Gastroesophageal sphincter (tissue), 4 donors: ENCODE measurements around the gene LRFN2. TPM values are rescaled to one million over a fixed set of nuclear protein-coding genes. Genes with fewer than 3 reads are reported as not detected.

Source experiments
- ATAC-seq: fragments of 150-250 bp; one replicate; pipeline ENCODE4 v1.9.1; 2016; ENCODE audit warnings: mild to moderate bottlenecking, moderate library complexity
- H3K27ac ChIP-seq, 4 donors: fragments of 200-600 bp; sonication (generic) in 3 of 4; 1 replicate in 3 of 4; 2 replicates in 1 of 4; pipeline ENCODE4 v1.5.1; 2016 to 2019
- H3K27me3 ChIP-seq: fragments of 200-600 bp; sonication (generic); one replicate; pipeline ENCODE4 v1.5.1; 2019
- H3K36me3 ChIP-seq, 2 donors: fragments of 200-600 bp; sonication (generic); one replicate each; pipeline ENCODE4 v1.5.1; 2019; ENCODE audit warnings: control low read depth in 1 of 2
- H3K4me1 ChIP-seq, 3 donors: fragments of 200-600 bp; sonication (generic); 1 replicate in 2 of 3; 2 replicates in 1 of 3; pipeline ENCODE4 v1.5.1; 2016 to 2019; ENCODE audit warnings: control low read depth in 2 of 3
- H3K4me3 ChIP-seq, 2 donors: fragments of 200-600 bp; sonication (generic); one replicate each; pipeline ENCODE4 v1.5.1; 2019; ENCODE audit warnings: mild to moderate bottlenecking in 1 of 2, moderate library complexity in 1 of 2
- H3K9me3 ChIP-seq, 3 donors: fragments of 200-600 bp; sonication (generic); one replicate each; pipeline ENCODE4 v1.5.1; 2017 to 2019; ENCODE audit warnings: control low read depth in 2 of 3
- EP300 ChIP-seq: sonication (generic); formaldehyde crosslinking; IDR thresholded peaks from one replicate; pipeline ENCODE4 v1.6.1; 2017; ENCODE audit warnings: antibody characterized with exemption, mild to moderate bottlenecking
- POLR2A ChIP-seq, 2 donors: fragments of 450-650 bp; IDR thresholded peaks; one replicate each; pipeline ENCODE4 v1.6.1; 2017; ENCODE audit warnings: antibody characterized with exemption in 2 of 2, mild to moderate bottlenecking in 2 of 2, moderate library complexity in 1 of 2
- POLR2AphosphoS5 ChIP-seq: sonication (generic); formaldehyde crosslinking; IDR thresholded peaks from one replicate; pipeline ENCODE4 v1.6.1; 2017; ENCODE audit warnings: antibody characterized with exemption
- WGBS, 2 donors: methylation state at CpG; one replicate each; pipeline ENCODE4 v1.1.5; 2018; ENCODE audit warnings: low coverage in 1 of 2; 5-methylcytosine and 5-hydroxymethylcytosine counted together
- total RNA-seq, 4 donors: library from RNA; depleted of rRNA; stranded (reverse); fragments of >200 nt; gene quantifications; one replicate each; pipeline ENCODE4 v1.1.0, GENCODE V29; 2016
- TF ChIP-seq, protein P1 (sequence below), 4 experiments: fragments of 200-600 bp in 2 of 4; fragments of 450-650 bp in 2 of 4; sonication (generic) in 1 of 4; IDR thresholded peaks; one replicate each; pipeline ENCODE4 v1.5.1; 2017 to 2019; ENCODE audit warnings: antibody characterized with exemption in 4 of 4, mild to moderate bottlenecking in 2 of 4, moderate library complexity in 2 of 4

The LRFN2 gene
- total RNA-seq, 4 donors from 2014 or later = 0.13 TPM; not detected in 3

DNA sequence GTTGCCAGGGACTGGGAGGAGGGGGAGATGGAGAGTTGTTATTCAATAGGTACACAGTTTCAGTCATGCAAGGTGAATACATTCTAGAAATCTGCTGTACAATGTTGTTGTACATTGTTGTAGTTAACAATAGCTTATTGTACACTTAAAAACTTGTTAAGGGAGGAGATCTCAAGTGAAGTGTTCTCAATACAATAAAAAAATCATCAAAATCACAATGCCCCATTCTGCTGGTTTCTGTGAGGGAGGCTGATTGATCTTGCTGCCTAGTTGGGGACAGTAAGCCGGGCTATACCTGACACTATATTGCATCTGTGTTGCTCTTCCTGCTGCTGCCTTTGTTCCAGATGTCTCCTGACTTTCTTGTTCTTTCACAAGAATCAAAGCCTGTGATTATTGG lies 232.1 kb downstream of the LRFN2 start:
- no peak for ATAC-seq
- peaks cover 5% of the 10 kb centered on the region for H3K27me3 ChIP-seq
- WGBS, 2 donors = 80% methylated on average over 1 of the region's 1 CpG; no CpG with 5 or more reads in 1 of the 2 donors
- no peak overlapping the region for H3K4me3 ChIP-seq
- TF ChIP-seq EP300 (no peak), POLR2AphosphoS5 (no peak), POLR2A (IDR thresholded peaks at IDR 0.05) (no peak)
- TF ChIP-seq, protein P1, sequence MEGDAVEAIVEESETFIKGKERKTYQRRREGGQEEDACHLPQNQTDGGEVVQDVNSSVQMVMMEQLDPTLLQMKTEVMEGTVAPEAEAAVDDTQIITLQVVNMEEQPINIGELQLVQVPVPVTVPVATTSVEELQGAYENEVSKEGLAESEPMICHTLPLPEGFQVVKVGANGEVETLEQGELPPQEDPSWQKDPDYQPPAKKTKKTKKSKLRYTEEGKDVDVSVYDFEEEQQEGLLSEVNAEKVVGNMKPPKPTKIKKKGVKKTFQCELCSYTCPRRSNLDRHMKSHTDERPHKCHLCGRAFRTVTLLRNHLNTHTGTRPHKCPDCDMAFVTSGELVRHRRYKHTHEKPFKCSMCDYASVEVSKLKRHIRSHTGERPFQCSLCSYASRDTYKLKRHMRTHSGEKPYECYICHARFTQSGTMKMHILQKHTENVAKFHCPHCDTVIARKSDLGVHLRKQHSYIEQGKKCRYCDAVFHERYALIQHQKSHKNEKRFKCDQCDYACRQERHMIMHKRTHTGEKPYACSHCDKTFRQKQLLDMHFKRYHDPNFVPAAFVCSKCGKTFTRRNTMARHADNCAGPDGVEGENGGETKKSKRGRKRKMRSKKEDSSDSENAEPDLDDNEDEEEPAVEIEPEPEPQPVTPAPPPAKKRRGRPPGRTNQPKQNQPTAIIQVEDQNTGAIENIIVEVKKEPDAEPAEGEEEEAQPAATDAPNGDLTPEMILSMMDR (IDR thresholded peaks at IDR 0.05) = no peak
- no peaks in the 10 kb centered on the region for H3K9me3 ChIP-seq
- no peaks in the 10 kb centered on the region for H3K4me1 ChIP-seq
- no peaks in the 10 kb centered on the region for H3K36me3 ChIP-seq
- H3K27ac ChIP-seq = no peak overlapping the region

DNA sequence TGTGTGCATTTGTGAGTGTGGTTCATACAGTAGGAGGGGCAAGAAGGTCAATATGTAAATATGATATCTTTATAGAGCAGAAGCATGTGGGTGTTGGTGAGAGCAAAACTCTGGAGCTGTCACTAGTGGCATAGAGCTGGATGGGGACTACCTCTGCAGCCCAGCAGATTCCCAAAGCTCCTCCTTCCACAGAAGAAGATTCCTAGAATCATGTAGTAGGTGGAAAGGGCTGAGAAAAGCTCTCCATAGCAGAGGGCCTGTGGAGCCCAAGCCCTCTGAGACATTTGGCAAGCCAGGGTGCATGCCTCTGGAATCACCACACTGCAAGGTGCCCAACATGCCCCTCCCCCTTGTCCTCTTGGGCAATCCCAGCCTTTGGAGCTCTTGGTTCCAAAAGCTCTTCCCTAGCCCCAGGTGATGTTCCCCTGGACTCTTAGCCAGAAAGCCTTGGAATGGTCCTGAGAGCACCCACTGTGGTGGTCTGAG lies 233.2 kb downstream of the LRFN2 start:
- H3K27me3 ChIP-seq = peaks cover 10% of the 10 kb centered on the region
- TF ChIP-seq EP300 (no peak), POLR2A (IDR thresholded peaks at IDR 0.05) (no peak), POLR2AphosphoS5 (no peak)
- TF ChIP-seq, protein P1 (IDR thresholded peaks at IDR 0.05) = no peak
- no peak for ATAC-seq
- H3K9me3 ChIP-seq = no peaks in the 10 kb centered on the region
- H3K27ac ChIP-seq = no peak overlapping the region
- H3K36me3 ChIP-seq = no peaks in the 10 kb centered on the region
- H3K4me3 ChIP-seq = no peak overlapping the region
- H3K4me1 ChIP-seq = no peaks in the 10 kb centered on the region

DNA sequence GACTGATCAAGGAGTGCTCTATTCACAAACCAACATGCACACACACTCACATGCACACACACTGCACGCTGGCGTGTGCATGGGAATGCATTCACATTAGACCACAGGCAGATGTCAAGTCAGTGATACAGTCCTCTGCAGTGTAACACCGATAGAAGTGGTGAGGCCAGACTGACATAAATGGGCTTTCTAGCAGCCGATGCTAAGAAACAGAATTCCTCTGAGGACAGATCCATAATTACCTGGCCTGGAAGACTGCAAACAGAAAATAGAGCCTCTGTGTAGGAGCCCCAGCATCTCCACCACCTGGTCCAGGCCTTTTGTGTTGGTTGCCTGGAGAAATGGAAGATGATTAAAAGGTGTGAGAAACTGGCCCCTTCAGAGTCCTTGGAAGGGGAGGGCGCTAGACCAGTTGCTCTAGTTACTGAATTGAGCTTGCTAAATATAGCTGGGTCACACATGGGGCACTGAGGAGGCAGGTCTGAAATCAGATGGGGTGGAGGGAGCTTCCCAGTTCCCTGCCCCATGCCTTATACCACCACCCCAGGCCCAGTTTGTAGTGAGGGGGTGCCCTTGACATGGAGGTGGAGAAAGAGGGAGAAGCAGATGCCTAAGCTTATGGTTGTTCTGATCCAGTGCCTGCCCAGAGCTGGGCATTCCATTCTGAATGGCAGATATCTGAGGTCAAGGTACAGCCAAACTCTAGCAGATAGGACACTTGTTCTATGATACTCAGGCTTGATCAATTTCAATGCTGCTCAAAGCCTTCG lies 233.8 kb downstream of the LRFN2 start:
- Histone ChIP-seq H3K27me3 (peaks cover 16% of the 10 kb centered on the region), H3K36me3 (no peaks in the 10 kb centered on the region), H3K4me3 (no peak overlapping the region), H3K4me1 (no peaks in the 10 kb centered on the region), H3K27ac (no peak overlapping the region), H3K9me3 (no peaks in the 10 kb centered on the region)
- ATAC-seq = no peak
- no peak for TF ChIP-seq EP300
- TF ChIP-seq POLR2A (IDR thresholded peaks at IDR 0.05) = no peak
- no peak for TF ChIP-seq POLR2AphosphoS5
- TF ChIP-seq, protein P1 (IDR thresholded peaks at IDR 0.05) = no peak
- 76 to 89% methylated on average over 2 to 4 of the region's 6 CpGs for WGBS, 2 donors

DNA sequence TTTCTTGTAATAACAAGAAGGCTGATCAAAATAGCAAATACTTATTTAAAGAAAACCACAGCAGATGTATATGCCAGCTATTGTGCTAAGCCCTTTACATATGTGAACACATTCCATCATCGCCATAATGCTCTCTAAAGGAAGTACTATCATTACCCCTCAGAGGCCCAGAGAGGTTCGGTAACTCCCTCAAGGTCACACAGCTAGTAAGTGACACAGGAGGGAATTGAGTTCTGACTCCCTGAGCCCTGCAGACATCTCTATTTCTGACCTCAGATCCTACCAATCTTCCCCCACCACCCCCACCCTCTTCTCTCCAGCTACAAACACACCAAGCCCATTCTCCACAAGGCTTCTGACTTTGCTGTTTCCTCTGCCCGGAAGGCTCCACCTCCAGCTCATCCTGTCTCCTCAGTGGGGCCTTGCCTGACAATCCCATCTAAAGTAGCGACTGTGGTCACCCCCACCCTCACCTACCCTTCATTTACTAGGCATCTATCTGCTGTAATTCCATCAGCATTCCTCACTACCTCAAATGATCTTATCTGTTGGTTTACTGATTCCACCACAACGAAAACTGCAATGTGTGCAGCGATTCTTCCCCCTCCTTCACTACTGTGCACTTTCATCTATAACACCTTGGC lies 234.5 kb downstream of the LRFN2 start:
- WGBS, 2 donors = 73 to 76% methylated on average over 2 to 6 of the region's 6 CpGs
- Histone ChIP-seq H3K9me3 (no peaks in the 10 kb centered on the region), H3K36me3 (no peaks in the 10 kb centered on the region), H3K27me3 (peaks cover 23% of the 10 kb centered on the region), H3K4me1 (no peaks in the 10 kb centered on the region), H3K4me3 (no peak overlapping the region), H3K27ac (no peak overlapping the region)
- TF ChIP-seq POLR2AphosphoS5 (no peak), POLR2A (IDR thresholded peaks at IDR 0.05) (no peak), EP300 (no peak)
- TF ChIP-seq, protein P1 (IDR thresholded peaks at IDR 0.05) = no peak
- no peak for ATAC-seq

DNA sequence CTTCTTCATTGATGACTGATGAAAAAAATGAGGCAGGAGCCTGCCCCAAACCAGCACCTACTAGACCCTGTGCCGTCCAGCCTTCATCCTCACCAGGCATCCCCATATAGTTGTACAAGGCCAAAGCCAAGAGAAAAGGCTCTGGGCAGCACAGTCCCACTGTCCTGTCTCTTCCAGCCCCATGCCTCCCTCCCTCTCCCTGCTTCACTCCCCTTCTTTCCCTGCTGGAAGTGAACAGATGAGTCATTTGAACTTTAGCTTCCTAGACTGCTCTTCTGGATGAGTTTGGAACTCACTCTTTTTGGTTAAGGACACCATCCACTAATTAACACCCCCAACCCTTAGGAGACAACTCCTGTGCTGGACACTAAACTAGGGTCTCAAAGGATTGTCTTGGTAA lies 235.2 kb downstream of the LRFN2 start:
- no peak for ATAC-seq
- no peak for TF ChIP-seq EP300
- TF ChIP-seq POLR2A (IDR thresholded peaks at IDR 0.05) = no peak
- TF ChIP-seq POLR2AphosphoS5 = no peak
- TF ChIP-seq, protein P1 (IDR thresholded peaks at IDR 0.05) = no peak
- H3K27ac ChIP-seq = no peak overlapping the region
- WGBS, 2 donors = 22% methylated on average over 1 of the region's 1 CpG; no CpG with 5 or more reads in 1 of the 2 donors
- no peaks in the 10 kb centered on the region for H3K9me3 ChIP-seq
- no peaks in the 10 kb centered on the region for H3K36me3 ChIP-seq
- no peak overlapping the region for H3K4me3 ChIP-seq
- no peaks in the 10 kb centered on the region for H3K4me1 ChIP-seq
- peaks cover 28% of the 10 kb centered on the region for H3K27me3 ChIP-seq
